GM18861 (cell line): ENCODE results near the gene NIN.
"Not testable (repeated sequence)": the region's sequence is repeated elsewhere in the genome, so short reads cannot be mapped to it uniquely, and the experiment has no call there.

Source experiments
- ATAC-seq: cut with Tn5 transposase; IDR thresholded peaks from one replicate; pipeline ENCODE4 v1.9.1; 2021; ENCODE audit not compliant: unreplicated experiment

NIN gene

DNA sequence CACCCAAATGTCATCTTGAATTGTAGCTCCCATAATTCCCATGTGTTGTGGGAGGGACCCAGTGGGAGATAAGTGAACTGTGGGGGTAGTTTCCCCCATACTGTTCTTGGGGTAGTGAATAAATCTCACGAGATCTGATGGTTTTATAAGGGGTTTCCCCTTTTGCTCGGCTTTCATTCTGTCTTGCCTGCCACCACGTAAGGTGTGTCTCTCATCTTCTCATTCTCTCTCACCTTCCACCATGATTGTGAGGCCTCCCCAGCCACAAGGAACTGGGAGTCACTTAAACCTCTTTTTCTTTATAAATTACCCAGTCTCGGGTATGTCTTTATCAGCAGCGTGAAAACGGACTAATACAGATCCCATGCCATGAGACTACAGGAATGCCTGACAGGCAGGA, 11.7 kb downstream of the NIN start:
- ATAC-seq = not testable (repeated sequence)

DNA sequence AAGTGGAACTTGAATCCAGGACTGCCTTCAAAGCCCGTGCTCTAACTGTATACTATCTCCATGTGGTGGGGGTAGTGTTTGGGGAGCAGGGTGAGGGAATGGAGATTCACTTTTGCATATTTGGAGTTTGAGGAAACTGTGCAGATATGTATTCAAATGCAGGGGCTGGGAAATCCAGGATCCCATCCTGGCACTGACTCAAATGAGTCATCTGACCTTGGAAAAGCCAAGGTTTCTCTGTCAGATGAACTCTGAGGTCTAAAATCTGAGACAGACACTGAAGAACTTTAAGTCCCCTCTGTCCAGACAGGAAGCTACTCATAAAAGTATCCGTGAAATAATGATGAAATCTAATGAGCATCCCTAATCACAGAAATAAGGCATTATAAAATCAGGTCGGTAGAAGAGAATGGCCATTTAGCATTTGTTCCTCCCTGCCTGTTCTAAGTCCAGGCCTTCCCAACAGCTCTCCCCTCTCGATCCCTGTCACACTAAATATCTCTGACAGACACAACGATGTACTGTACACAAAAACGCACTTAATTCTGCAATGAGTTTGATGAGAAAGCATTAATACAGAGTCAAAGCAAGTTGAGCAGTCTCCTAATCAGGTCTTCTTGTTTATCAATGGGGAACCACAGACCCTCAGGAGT, 14.4 kb downstream of the NIN start:
- no peak for ATAC-seq

DNA sequence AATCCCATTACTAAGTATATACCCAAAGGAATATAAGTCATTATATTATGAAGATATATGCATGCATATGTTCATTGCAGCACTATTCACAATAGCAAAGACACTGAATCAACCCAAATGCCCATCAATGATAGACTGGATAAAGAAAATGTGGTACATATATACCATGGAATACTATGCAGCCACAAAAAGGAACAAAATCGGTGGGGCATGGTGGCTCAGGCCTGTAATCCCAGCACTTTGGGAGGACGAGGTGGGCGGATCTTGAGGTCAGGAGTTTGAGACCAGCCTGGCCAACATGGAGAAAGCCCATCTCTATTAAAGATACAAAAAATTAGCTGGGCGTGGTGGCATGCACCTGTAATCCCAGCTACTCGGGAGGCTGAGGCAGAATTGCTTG, 15.4 kb downstream of the NIN start:
- not testable (repeated sequence) for ATAC-seq

DNA sequence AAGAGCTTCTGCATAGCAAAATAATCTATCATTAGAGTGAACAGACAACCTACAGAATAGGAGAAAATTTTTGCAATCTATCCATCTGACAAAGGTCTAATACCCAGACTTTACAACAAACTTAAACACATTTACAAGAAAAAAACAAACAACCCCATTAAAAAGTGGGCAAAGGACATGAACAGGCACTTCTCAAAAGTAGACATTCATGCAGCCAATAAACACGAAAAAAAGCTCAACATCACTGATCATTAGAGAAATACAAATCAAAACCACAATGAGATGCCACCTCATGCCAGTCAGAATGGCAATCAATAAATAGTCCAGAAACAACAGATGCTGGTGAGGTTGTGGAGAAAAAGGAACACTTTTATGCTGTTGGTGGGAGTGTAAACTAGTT, 15.9 kb downstream of the NIN start:
- ATAC-seq = not testable (repeated sequence)

DNA sequence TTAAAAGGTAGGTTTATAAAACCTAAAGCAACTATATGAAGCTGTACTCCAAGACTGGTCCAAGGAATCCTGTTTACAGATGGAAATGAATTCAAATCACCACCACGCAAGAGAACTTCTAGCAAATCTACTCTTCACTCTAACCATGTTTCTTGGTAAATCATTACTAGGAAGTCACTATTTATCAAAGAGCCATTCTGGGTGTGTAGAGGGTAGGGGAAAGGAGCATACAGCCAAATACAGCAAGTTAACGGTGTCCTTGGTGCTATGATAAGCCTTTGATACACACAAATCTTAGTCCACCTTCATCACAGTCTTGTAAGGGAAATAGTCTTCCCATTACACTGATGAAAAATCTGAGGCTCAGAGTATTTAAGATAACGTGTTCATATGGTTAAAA, 16.8 kb downstream of the NIN start:
- no peak for ATAC-seq

DNA sequence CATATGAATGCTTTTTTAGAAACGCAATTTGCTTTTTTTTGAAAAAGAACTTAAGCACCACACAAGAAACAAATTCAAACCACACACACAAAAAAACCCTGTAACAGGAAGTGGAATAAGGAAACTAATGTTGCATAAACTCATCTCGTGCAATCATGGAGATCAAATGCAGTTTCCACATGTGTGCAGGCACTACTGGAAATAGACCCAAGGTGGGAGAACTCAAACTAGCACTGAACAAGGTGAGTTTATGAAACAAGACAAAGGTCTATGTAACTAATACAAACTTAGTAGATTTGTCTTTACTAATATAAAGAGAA, 17.5 kb downstream of the NIN start:
- ATAC-seq = peak; percentile 64

DNA sequence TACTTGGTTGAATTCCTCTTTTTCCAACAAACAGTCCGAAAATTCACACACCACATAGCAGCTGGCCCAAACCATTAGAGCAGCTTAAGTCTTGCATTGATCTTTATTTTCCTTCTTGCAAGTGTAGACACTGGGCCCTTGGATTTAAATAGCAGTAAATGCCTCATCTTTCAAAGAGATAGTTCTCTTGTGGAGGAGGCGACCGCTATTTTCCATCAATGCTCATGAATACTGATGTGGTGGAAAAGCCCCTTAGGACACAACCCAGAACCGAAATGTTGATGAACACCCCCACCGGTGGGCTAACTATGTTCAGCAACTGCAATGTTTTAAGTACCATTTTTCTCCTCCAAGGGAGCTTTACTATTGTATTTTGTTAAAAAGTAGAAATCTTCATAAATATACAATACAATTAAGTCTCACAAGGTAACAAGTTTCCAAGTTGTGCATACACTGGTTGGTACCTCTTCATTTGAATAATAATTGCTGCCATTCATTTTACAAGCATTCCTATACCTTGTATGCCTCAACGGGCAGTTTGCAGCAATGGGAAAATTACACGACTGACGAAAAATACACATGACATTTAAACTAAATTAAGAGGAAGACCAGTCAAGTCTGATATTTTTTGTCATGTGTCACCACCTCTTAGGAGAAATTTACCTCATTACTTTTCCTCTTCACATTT, 18.0 kb downstream of the NIN start:
- no peak for ATAC-seq

DNA sequence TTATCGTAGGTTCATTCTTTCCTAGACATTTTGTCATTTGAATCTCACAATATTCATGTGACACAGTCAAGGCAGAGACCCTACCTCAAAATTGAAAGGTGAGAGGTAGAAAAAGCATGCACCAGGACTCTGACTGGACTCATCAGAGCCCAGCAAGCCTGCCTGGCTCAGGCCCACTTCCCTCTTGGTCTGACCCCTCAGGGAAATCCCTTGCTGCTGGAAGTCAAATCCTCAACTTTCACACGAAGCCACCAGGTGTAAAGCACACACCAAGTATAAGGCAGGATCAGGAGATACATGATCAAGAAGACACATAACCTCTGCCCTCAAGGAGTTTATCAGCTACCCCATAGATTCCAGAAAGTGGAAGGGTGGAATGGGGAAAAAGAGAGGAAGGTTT, 18.8 kb downstream of the NIN start:
- ATAC-seq = no peak

DNA sequence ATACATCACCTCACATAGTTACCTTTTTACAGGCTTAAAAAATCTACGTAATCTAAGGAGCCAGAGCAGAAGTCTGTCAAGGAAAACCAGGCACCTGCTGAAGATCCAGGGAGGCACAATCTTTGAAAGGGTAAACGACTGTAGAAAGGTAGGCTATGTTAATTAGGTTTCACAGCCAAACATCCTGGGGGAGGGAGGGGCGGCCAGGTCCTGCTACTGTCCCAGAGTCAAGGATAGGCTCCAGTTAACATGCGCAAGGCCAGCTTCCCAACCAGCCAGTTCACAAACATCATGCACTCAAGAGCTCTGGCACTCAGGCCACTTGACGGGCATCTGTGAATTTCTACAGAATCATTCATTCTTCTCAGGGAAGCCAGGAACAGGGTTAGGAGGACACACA, 22.9 kb downstream of the NIN start:
- ATAC-seq = no peak

DNA sequence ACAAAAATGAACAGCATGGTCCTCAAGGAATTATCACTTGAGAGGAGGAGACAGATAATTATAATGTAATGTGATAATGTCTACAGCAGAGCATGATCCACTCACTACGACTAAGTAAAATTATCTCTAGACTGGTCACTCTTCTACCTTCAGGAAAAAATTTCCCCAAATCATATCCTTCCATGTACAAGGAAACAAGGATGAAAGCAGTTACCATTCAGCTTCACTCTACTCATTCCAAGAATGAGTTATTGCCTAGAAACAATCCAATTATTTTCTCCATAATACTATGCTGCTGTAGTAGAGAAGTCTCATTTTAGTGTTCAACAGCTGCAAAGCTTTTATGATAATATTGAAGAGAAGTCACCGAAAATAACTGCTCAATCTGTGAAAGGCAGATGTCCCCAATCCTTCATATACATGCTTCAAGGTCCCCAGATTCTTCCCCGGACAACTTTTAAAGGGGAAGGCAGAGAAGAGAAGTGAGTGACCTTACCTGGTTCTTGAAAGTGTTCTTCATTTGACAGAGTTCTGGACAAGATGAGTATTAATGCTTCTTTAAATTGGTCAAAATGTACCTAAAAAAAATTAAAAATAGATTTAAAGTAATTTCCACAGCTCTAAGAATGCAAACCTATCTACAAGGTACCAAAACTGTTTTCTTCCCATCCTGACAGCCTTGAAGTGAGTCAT, 24.6 kb downstream of the NIN start:
- no peak for ATAC-seq

DNA sequence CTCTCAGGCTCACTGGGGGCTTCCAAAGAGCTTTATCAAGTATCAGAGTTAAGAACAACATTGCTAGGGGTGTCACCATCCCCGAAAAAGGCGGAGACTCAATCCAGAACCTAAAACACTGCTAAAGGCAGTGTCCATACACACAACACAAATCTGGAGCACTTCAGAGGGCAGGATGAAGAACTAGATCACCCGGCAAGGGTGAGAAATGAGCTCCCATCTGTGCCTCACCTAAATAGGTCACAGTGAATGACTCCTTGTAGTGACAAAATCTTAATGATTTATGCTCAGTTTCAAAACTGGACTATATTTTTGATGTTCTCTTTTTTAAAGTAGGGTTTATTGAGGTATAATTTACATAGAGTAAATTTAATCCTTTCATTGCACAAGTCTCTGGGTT, 25.6 kb downstream of the NIN start:
- no peak for ATAC-seq

DNA sequence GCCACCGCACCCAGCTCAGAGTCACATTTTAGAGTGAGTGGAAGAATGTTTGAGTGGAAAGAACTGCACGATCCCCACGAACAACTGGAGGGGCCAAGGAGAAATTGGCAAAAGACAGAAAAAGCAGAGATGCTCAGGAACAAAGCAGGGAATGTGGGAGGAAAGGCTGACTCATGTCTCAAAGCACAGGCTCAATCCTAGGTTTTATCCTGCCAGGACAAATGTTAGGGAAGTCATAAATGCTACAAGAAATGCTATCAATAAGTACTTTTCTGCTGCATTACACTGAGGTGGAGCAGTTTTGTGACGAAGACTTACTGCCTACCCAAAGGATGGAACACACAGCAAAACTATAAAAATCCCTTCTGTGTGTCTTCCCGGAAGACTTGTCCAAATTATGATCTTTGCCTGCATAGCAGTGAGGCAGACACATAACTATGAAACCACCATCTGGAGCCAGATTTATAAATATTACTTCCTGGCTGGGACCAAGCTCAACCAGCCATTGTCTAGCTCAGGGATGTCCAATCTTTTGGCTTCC, 26.7 kb downstream of the NIN start:
- no peak for ATAC-seq

DNA sequence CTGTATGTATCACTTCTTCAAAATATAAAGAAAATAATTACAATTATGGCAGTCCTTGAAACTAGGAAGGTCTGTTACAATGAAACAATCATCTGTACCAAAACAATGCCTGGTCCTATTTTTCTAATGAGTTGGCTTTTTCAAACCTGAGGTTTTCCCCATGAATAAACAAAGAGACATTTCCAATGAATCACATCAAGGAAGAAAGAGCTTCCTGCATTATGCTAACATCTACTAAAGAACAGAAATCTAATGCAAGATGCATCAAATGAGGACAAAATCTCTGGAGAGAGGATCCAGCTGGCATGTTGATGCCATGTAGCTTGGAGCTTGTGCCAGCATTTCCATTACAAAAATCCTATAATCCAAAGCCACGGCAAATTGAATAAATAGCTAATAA, 29.3 kb downstream of the NIN start:
- ATAC-seq = no peak

DNA sequence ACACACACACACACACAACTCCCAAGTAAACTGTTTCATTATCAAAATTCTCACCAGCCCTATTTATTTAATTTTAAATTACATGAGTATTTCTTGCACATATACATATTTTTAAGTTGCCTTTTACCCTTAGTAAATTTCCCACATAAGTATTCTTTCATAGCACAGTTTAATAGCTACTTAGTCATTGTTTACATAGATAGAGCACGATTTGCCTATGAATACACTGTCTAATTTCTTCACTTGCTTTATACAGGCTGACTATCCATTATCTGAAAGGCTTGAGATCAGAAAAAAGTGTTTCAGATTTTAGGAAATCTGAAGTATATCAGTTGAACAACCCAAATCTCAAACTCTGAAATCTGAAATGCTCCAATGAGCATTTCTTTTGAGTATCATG, 30.9 kb downstream of the NIN start:
- no peak for ATAC-seq

DNA sequence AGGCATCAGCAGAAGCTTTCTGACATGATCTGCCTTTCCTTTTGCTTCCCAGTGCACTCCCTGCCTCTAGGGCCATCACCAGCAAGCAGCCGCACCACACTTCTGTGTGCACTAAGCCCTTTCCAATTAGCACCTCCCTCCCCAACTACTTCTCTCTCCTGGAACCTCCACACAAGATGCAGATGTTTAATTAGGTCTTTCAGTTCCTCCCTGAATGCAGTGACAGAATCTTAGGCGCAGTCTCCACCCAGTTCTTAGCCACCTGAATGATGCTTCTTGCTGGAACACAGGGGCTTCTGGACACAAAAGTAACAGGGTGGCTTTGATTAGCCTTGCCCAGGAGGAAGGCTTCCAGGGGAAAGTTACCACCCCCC, 32.9 kb downstream of the NIN start:
- peak; percentile 58 for ATAC-seq

DNA sequence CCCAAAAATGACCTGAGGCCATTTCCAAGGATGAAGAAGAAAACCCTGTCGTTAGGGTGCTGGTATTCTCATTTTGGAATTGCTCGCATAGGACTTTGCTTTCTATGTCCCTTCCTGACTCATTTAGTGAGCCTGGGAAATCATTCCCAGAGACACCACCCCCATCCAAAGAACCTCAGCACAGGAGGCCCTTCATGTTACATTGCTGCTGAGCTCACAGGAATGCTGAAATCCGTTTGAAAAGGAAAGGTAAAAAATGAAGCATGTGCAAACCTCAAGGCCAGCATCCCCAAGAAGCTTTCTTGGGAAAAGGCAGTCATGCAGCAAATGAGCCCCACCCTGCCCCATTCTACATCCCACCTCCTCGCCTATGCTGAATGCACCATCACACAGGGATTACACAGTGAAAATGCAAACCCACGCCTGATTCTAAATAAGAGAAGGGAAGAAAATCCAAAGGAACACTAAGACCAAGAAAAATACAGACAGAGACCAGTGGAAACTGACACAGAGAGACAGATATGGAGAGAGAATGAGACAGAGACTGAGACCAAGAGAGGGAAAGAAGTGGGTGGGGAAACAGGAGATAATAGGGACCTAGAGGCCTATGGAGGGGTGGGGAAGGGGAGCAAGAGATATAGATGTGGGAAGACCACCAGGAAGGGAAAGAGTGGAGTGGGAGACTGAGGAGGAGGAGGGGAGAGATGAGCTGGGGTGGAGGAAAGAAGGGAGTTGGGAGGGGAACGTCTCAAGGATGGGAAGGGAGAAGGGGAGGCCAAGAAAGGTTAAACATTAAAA, 33.5 kb downstream of the NIN start:
- ATAC-seq = no peak

DNA sequence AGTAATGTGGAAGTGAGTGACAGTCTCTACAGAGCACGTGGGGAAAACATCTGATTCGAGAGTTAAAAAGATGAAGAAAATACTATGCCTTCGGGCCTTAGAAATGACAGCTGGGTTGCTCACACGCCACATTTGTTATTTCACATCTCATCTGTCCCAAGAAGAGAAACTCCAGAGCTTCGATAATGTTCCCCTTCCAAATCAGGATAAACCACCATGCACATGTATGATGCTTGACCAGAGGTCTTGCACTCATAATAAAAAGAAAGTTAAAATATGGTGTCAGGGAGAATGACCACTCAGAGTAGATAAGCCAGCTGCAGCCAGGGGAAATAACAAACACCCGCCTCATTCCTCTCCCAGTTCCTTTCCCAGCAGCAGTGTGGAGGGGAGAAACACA, 34.6 kb downstream of the NIN start:
- ATAC-seq = no peak

DNA sequence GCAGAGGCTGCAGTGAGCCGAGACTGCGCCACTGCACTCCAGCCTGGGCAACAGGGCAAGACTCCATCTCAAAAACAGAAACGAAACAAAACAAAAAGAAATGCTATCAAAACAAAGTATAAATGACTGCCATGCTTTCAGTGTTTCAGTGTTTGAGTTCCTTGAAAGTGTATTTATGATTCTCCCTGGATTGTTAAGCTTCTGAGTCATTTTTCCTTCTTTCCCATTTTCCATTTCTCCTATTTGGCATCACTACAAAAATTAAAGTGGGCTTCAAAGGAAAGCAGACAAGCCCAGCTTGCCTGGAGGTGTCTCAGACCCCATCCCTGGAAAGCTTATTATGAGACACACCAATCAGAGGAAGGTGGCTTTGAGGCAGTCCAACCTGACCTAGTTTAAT, 35.1 kb downstream of the NIN start:
- no peak for ATAC-seq

DNA sequence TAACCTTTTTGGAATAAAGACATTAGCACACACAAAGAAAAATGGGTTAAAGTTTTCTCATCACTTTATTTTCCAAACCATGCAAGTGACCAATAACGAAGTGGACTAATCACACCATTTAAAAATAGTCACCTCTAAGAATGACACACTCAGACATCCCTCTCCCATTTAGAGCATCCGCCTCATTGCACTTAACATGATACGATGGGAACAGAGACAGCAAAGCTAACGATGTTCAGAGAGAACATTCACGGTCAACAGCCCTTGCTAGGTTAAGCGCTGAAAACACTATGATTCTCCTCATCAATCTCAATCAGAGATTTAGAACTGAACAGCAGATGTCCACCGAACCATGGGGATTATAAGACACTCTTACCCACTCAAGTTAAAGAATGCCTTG, 35.8 kb downstream of the NIN start:
- ATAC-seq = no peak

DNA sequence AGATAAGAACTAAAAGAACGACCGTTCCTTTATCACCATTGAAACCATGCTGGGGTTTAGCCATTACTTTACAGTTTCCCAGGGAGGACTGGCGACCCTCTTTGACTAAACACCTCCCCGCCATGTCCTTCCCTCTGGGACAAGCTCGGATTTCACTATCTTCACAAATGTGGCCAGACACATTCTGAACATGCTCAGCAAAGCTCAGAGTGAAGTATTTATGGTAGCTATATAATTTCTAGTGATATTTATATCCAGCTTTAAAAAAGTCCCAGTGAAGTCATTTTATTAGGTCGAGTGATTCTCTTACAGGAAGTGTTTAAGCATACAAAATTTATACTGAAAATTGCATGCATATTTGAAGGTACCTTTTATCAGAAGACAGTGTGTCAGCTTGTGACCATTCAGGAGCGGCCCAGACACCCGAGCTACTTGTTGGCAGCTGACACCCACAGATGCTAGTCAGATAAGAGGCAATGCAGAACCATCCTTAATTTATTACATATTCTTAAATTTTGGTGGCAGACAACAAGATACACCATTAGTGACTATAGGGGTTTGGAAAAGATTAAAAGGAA, 36.8 kb downstream of the NIN start:
- ATAC-seq = no peak

DNA sequence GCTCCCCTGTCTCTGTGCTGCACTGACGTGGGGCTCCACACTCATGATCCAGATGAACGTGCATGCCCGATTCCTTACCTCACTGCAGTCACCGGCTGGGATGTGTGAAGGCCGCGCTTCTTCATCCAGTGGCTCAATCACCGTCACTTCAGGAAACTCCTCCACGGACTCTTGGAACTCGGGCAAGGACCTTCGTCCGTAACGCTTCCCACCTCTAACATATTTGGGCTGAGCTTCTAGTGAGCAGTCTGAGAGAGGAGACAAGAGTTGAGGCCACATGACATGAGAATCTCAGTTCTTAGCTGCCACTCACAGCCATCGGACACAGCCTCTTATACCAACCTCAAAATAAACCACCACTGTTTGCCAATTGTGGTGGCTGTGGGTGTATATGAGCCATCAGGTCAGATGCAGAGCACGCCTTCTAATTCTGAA, 38.3 kb downstream of the NIN start:
- ATAC-seq = no peak
